Stimulated activated CD8-positive, alpha-beta memory T cell treated with anti-CD3 and anti-CD28 coated beads, Interleukin-4, amount 100 ng/mL, for 1 hour (primary cell): ENCODE data around the gene TTC13.
A peak's percentile ranks its signal among the peaks of the same experiment; 100 is the strongest.
"Not testable (repeated sequence)": the region's sequence is repeated elsewhere in the genome, so short reads cannot be mapped to it uniquely, and the experiment has no call there.

Experiments
- DNase-seq, 2 donors: peaks; one replicate each; pipeline ENCODE4 v3.0.0-alpha.2; 2020; ENCODE audit warnings: low read depth in 2 of 2, low spot score in 1 of 2

TTC13 gene, protein sequence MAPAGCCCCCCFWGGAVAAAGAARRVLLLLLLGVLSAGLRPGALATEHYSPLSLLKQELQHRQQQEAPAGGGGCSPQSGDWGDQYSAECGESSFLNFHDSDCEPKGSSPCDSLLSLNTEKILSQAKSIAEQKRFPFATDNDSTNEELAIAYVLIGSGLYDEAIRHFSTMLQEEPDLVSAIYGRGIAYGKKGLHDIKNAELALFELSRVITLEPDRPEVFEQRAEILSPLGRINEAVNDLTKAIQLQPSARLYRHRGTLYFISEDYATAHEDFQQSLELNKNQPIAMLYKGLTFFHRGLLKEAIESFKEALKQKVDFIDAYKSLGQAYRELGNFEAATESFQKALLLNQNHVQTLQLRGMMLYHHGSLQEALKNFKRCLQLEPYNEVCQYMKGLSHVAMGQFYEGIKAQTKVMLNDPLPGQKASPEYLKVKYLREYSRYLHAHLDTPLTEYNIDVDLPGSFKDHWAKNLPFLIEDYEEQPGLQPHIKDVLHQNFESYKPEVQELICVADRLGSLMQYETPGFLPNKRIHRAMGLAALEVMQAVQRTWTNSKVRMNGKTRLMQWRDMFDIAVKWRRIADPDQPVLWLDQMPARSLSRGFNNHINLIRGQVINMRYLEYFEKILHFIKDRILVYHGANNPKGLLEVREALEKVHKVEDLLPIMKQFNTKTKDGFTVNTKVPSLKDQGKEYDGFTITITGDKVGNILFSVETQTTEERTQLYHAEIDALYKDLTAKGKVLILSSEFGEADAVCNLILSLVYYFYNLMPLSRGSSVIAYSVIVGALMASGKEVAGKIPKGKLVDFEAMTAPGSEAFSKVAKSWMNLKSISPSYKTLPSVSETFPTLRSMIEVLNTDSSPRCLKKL

GRCh38 chr1:230978491-230979388, at the start of gene TTC13, which contains the start of gene ARV1:
Gene TTC13, minus strand, starts transcription at chr1:230978861. Its CDS starts 31 bp downstream, at chr1:230978830.
Gene ARV1, plus strand, starts transcription at chr1:230979094. Its CDS starts 12 bp downstream, at chr1:230979106.
- DNase-seq: peak; percentile 78 to 94

- no peak for DNase-seq
Observed at GRCh38 chr1:231027971-231028370, 49.3 kb upstream of the TTC13 start.

DNA sequence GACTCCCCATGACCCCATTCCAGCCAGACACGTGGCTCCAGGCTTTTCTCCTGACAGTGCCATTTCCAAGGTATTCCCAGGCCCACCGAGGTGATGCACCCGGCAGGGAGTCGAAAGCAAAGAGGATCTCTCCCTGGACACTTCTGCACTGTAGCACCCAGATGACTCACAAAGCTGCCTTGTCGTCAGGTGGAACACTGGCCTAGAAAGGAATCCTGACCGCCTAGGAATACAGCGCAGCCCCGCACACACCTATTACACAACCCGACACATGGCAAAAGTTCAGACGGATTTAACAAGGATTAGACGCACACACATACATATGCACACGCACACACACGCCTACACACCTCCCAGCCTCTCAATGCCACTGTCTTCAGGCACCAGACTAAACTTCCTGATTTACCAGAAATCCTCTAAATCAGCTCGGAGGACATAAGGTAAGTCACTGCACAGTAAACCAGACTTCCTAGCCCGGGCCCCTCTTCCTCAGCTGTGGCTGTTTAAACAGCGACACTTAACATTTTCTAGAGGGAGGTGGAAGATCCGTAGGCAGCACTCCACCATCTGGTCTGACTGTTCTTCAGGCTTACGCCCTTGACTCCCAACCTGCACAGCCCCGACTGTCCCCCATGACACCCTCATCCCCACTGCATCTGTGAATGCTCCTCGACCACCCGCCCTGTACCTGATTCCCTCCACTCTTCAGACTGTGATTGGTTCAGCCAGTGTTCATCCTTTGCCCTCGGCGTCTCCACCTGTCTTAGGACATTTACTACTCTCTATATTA, 48.7 kb upstream of the TTC13 start:
- DNase-seq: no peak

DNA sequence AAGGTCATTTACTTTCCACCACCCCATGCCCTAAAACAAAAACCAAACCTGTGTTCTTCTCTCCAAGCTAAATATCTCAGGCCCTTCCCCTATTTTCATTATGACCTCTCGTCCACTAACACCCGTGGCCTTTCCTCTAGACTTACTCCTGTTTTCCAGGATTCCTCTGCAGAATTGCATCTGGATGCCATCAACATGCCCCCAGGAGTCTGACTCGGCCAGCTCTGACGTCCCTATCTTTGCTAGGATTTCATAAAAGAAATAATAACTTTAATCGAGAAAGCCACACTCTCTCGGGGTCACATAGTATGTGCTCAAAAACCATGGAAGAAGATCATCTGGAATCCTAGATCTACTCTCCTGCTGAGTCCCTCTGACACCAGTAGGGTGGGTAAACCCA, 47.9 kb upstream of the TTC13 start:
- no peak for DNase-seq

- no peak for DNase-seq
Observed at GRCh38 chr1:231023150-231023549, 44.5 kb upstream of the TTC13 start.

DNA sequence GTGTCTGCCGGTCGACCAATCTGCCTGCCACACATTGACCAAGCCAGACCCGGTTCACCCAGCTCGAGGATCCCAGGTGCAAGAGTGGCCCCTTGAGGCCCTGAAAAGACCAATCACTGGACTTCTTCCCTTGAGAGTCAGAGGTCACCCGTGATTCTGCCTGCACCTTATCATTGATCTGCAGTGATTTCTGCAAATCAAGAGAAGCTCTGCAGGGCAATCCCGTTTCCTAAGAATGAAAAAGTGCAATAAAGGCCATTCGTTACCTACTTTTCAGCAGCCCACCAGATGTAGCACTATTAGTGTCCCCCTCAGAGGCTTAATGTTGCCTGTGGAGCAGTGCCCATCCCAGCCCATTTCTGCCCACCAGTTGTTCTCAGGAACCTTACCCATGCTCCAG, 43.9 kb upstream of the TTC13 start:
- DNase-seq: not testable (repeated sequence)

DNA sequence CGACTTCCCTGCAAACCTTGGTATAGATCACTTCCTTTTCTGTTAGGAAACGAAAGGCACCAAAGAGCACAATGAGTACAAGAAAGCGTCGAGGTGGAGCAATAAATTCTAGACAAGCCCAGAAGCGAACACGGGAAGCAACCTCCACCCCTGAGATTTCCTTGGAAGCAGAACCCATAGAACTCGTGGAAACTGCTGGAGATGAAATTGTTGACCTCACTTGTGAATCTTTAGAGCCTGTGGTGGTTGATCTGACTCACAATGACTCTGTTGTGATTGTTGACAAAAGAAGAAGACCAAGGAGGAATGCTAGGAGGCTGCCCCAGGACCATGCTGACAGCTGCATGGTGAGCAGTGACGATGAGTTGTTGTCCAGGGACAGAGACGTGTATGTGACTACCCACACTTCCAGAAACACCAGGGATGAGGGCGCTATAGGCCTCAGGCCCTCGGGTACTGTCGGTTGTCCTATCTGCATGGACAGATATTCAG, 42.9 kb upstream of the TTC13 start:
- DNase-seq: no peak

GRCh38 chr1:231020816-231021215, 42.2 kb upstream of the TTC13 start:
- no peak for DNase-seq

DNA sequence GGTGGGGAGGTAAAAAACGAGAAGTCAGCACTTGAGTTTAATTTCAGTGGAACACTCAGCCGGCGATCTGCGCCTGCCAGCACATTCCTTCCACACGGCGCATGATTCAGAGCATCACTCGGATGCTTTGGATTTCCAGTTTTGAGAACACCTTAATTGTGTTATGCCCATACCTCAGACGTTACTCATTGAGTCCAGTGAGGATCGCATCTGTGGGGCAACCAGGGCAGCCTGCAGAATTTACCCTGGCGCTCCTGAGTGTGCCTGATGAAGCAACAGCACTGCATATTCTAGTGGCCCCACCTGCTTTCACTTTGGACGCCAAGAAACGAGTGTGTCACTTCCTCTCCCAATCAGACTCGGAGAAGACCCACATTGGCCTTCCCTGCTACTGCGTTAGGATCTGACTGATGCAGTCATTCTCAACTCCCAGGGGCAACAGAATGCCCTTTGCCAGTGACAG, 41.5 kb upstream of the TTC13 start:
- no peak for DNase-seq

DNA sequence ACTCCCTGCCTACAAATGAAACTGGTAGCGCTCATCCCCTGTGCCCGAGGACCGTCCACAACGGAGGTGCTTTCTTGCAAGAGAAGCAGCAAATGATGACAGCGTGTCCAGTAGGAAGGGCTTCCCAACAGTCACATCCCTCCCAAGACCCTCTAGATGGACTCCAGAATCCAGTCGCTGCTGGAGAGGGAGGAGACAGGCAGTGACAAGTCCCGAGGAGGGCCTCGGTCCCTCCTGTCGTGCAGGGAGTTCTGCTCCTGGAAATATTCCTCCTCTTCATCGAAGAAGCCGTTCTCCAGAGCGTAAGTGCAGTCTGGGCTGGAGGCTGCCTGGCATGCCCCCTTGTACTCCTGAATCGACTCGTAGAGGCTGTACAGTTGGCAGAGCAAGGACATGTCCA, 41.0 kb upstream of the TTC13 start:
- DNase-seq: no peak

GRCh38 chr1:231016966-231017365, 38.3 kb upstream of the TTC13 start:
- DNase-seq: no peak

- DNase-seq: no peak
Observed at GRCh38 chr1:231016234-231016633, 37.6 kb upstream of the TTC13 start.

GRCh38 chr1:231013391-231014015, 34.8 kb upstream of the TTC13 start:
- DNase-seq: no peak

DNA sequence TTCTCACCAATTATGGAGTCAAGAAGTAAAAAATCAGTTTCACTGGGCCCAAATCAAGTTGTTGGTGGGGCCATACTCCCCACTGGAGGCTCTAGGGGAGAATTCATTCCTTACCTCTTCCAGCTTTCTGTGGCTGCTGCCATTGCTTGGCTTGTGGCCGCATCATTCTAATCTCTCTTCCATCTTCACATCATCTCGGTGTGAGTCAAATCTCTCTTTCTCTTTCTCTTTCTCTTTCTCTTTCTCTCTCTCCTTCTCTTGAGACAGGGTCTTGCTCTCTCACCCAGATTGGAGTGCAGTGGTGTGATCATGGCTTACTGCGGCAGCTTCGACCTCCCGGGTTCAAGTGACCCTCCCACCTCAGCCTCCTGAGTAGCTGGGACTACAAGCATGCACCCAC, 33.3 kb upstream of the TTC13 start:
- no peak for DNase-seq

DNA sequence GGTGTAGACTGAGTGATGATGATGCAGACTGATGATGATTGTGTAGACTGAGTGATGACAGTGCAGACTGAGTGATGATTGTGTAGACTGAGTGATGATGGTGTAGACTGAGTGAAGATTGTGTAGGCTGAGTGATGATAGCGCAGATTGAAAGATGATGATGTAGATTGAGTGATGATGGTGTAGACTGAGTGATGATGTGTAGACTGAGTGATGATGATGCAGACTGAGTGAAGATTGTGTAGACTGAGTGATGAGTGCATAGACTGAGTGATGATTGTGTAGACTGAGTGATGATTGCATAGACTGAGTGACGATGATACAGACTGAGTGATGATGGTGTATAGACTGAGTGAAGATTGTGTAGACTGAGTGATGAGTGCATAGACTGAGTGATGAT, 32.7 kb upstream of the TTC13 start:
- no peak for DNase-seq

- DNase-seq: not testable (repeated sequence)
Observed at GRCh38 chr1:231007535-231007934, 28.9 kb upstream of the TTC13 start.

DNA sequence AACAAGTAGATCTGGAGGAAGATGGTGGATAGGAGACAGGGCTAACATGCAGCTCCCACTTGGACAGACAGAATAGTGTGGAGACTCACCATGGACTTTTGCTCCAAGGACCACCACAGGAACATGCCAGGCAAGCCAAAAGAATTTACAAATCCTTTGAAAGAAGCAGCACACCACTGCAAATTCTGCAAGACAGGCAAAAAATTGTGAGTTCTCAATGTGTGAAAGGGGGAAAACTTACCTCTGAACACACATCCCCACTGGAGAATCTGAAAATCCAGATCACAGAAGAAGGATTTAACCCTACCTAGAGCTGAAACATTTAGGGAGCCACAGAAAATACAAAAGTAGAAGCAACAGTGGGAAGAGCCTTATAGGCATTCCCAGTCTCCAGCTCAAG, 23.2 kb upstream of the TTC13 start:
- no peak for DNase-seq

GRCh38 chr1:231000639-231001038, 22.0 kb upstream of the TTC13 start:
- no peak for DNase-seq

GRCh38 chr1:231000201-231000600, 21.5 kb upstream of the TTC13 start:
- DNase-seq: no peak

- DNase-seq: no peak
Observed at GRCh38 chr1:230994860-230995259, 16.2 kb upstream of the TTC13 start.
